Panc1 (cell line): ENCODE data around the gene EBP. TPM values are rescaled to one million over a fixed set of nuclear protein-coding genes. Genes with fewer than 3 reads are reported as not detected.
A peak's percentile ranks its signal among the peaks of the same experiment; 100 is the strongest.

Experiments
- ATAC-seq: fragments of 200-7000 bp; cut with Tn5 transposase; 2 replicates; pipeline ENCODE4 v1.9.1; 2020; ENCODE audit warnings: mild to moderate bottlenecking, moderate library complexity
- BruUV-seq: library from RNA; stranded (reverse); fragments of 400-500 nt; replicated peaks from 2 replicates; lab custom pipeline; 2021; lab: Mats Ljungman, UMichigan
- CTCF ChIA-PET: fragments of 300-600 bp; sonication (Branson Sonifier 250); formaldehyde crosslinking; loops from one replicate; lab custom pipeline; 2022; ENCODE audit warnings: antibody characterized with exemption; lab: Charles Lee
- POLR2A ChIA-PET: fragments of 300-600 bp; sonication (Branson Sonifier 250); formaldehyde crosslinking; loops from one replicate; lab custom pipeline; 2022; ENCODE audit warnings: antibody characterized with exemption; lab: Charles Lee
- DNase-seq: peaks from one replicate; pipeline ENCODE4 v3.0.0-alpha.2; 2010; ENCODE audit warnings: low read depth, low spot score
- H3K27ac ChIP-seq: 2 replicates; pipeline ENCODE4 v1.5.1; 2011; ENCODE audit warnings: mild to moderate bottlenecking, low read length, inconsistent platforms
- H3K27me3 ChIP-seq: fragments of 200-500 bp; sonication (Bioruptor generic); 2 replicates; pipeline ENCODE4 v1.6.0; 2014; ENCODE audit warnings: low read length, inconsistent platforms; ENCODE audit not compliant: control insufficient read depth, insufficient read depth
- H3K36me3 ChIP-seq: fragments of 200-500 bp; sonication (Bioruptor generic); 2 replicates; pipeline ENCODE4 v1.5.1; 2014; ENCODE audit warnings: inconsistent platforms, mild to moderate bottlenecking, low read length, moderate library complexity; ENCODE audit not compliant: control insufficient read depth, insufficient read depth
- H3K4me1 ChIP-seq: 2 replicates; pipeline ENCODE4 v1.5.1; 2011; ENCODE audit warnings: inconsistent platforms, mild to moderate bottlenecking, low read length, moderate library complexity; ENCODE audit not compliant: control insufficient read depth, insufficient read depth
- H3K4me3 ChIP-seq, 2 experiments: 2 replicates each; pipeline ENCODE4 v1.5.1; 2011 to 2012; ENCODE audit warnings: low read depth in 2 of 2, low read length in 2 of 2, mild to moderate bottlenecking in 2 of 2, inconsistent platforms in 1 of 2, moderate library complexity in 1 of 2
- H3K9me3 ChIP-seq: fragments of 200-500 bp; sonication (Bioruptor generic); 2 replicates; pipeline ENCODE4 v1.5.1; 2014; ENCODE audit warnings: low read depth, mild to moderate bottlenecking, inconsistent platforms, low read length, moderate library complexity; ENCODE audit not compliant: control insufficient read depth, insufficient read depth
- POLR2AphosphoS5 ChIP-seq: IDR thresholded peaks from 2 replicates; pipeline ENCODE4 v1.6.1; 2012; ENCODE audit warnings: mild to moderate bottlenecking, low read depth, low read length, moderate library complexity
- SIN3A ChIP-seq: IDR thresholded peaks from 2 replicates; pipeline ENCODE4 v1.6.1; 2012; ENCODE audit warnings: low read depth, mild to moderate bottlenecking, low read length, moderate library complexity, borderline replicate concordance; ENCODE audit not compliant: insufficient read depth
- TCF7L2 ChIP-seq: IDR thresholded peaks from 2 replicates; pipeline ENCODE4 v1.6.1; 2011; ENCODE audit warnings: mild to moderate bottlenecking, low read depth, low read length, inconsistent platforms
- in situ Hi-C: cut with HindIII; loops from 2 replicates; pipeline ENCODE4 v1.10.0; 2016; ENCODE audit warnings: low sequenced_read_pairs, low pct_unique_long_range_greater_than_20kb
- intact Hi-C: fragments of 100-400 bp; cut with micrococcal nuclease; formaldehyde crosslinking; loops from one replicate; pipeline ENCODE4 v1.10.0; 2022; ENCODE audit not compliant: unreplicated experiment
- total RNA-seq: library from RNA; stranded (reverse); gene quantifications from one replicate; pipeline ENCODE4 v1.2.1, GENCODE V29; 2021; ENCODE audit not compliant: unreplicated experiment
- TF ChIP-seq, protein P1 (sequence below): fragments of 450-650 bp; IDR thresholded peaks from 2 replicates; pipeline ENCODE4 v1.5.1; 2017; ENCODE audit warnings: mild to moderate bottlenecking
- TF ChIP-seq, protein P2 (sequence below), 2 experiments: IDR thresholded peaks; 2 replicates each; pipeline ENCODE4 v1.6.1; 2011 to 2012; ENCODE audit warnings: low read depth in 2 of 2, control low read depth in 1 of 2, low read length in 1 of 2, mild to moderate bottlenecking in 1 of 2, moderate library complexity in 1 of 2; ENCODE audit not compliant: insufficient read depth in 1 of 2

The EBP gene
- total RNA-seq, 1 experiment from 2014 or later = 157 TPM

DNA sequence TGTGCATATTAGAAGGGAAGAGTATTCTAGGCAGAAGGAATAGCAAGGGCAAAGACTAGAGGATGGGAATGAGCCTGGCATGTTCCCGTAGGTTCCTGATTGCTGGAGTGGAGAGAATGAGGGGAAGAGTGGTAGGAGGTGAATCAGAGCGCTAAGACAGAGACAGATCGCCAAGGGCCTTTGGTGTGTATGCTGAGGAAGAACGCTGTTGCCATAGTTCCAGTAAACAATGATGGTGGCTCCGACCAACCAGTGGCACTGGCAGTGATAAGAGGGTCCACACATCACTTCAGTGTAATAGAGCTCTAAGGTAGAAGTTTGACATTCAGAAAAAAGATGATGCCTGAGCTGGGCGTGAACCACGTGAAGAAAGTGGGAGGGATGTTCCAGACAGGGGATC is 18.9 kb downstream of the EBP start:
- intact Hi-C loops = no loop called here
- BruUV-seq = TSS peak; percentile 87
- Histone ChIP-seq H3K9me3 (no peaks in the 10 kb centered on the region), H3K27me3 (no peaks in the 10 kb centered on the region), H3K4me3 (peak overlapping the region; percentile 70 to 75), H3K36me3 (no peaks in the 10 kb centered on the region; the same call in none of the 2 replicates), H3K27ac (peak overlapping the region; percentile 86), H3K4me1 (peaks cover 4% of the 10 kb centered on the region; the same call in 1 of the 2 replicates)
- ChIA-PET POLR2A (interaction anchor here (0.5 kb wide), 1 partner anchor 88 kb away, joined by 7 read pairs; no protein-coding TSS in a partner anchor), CTCF (no interaction called here)
- ATAC-seq = no peak
- no peak for DNase-seq
- no peak for TF ChIP-seq SIN3A
- TF ChIP-seq, protein P1, sequence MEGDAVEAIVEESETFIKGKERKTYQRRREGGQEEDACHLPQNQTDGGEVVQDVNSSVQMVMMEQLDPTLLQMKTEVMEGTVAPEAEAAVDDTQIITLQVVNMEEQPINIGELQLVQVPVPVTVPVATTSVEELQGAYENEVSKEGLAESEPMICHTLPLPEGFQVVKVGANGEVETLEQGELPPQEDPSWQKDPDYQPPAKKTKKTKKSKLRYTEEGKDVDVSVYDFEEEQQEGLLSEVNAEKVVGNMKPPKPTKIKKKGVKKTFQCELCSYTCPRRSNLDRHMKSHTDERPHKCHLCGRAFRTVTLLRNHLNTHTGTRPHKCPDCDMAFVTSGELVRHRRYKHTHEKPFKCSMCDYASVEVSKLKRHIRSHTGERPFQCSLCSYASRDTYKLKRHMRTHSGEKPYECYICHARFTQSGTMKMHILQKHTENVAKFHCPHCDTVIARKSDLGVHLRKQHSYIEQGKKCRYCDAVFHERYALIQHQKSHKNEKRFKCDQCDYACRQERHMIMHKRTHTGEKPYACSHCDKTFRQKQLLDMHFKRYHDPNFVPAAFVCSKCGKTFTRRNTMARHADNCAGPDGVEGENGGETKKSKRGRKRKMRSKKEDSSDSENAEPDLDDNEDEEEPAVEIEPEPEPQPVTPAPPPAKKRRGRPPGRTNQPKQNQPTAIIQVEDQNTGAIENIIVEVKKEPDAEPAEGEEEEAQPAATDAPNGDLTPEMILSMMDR = no peak
- TF ChIP-seq, protein P2, sequence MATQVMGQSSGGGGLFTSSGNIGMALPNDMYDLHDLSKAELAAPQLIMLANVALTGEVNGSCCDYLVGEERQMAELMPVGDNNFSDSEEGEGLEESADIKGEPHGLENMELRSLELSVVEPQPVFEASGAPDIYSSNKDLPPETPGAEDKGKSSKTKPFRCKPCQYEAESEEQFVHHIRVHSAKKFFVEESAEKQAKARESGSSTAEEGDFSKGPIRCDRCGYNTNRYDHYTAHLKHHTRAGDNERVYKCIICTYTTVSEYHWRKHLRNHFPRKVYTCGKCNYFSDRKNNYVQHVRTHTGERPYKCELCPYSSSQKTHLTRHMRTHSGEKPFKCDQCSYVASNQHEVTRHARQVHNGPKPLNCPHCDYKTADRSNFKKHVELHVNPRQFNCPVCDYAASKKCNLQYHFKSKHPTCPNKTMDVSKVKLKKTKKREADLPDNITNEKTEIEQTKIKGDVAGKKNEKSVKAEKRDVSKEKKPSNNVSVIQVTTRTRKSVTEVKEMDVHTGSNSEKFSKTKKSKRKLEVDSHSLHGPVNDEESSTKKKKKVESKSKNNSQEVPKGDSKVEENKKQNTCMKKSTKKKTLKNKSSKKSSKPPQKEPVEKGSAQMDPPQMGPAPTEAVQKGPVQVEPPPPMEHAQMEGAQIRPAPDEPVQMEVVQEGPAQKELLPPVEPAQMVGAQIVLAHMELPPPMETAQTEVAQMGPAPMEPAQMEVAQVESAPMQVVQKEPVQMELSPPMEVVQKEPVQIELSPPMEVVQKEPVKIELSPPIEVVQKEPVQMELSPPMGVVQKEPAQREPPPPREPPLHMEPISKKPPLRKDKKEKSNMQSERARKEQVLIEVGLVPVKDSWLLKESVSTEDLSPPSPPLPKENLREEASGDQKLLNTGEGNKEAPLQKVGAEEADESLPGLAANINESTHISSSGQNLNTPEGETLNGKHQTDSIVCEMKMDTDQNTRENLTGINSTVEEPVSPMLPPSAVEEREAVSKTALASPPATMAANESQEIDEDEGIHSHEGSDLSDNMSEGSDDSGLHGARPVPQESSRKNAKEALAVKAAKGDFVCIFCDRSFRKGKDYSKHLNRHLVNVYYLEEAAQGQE (IDR thresholded peaks at IDR 0.05; ENCODE audit: insufficient read depth in 1 of 2, low read depth in 2 of 2, low read length in 1 of 2) = no peak
- no peak for TF ChIP-seq TCF7L2
- no peak for TF ChIP-seq POLR2AphosphoS5
- in situ Hi-C loops = no loop called here

DNA sequence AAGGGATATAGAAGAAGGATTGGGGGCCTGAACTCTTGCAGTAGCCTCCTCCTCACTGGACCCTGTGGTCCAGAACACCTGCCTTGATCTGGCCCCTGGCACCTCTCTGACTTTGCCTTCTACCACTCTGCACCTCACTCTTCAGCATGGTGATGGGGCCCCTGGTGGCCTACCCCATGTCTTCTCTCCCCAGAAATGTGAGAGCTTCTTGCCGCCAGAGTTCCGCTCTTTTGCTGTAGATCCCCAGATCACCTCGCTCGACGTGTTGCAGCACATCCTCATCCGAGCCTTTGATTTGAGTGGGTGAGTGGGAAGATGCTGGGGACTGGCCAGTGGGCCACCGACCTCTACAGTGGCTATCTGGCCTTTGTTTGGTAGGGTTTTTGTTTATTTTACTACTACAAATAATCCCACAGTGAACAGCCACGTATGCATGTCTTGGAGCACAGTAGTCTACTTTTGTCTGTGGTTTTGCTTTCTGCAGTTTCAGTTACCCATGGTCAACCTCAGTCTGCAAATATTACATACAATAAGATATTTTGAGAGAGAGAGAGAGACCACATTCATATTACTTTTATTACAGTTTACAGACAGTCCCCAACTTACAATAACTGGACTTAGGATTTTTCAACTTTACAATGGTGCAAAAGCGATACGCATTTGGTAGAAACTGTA is 19.7 kb downstream of the EBP start:
- Histone ChIP-seq H3K27ac (no peak overlapping the region), H3K27me3 (no peaks in the 10 kb centered on the region), H3K4me3 (no peak overlapping the region), H3K9me3 (no peaks in the 10 kb centered on the region), H3K4me1 (peaks cover 4% of the 10 kb centered on the region; the same call in 1 of the 2 replicates), H3K36me3 (no peaks in the 10 kb centered on the region; the same call in none of the 2 replicates)
- intact Hi-C loops (no loop called here), in situ Hi-C loops (no loop called here)
- TF ChIP-seq, protein P2 (IDR thresholded peaks at IDR 0.05; ENCODE audit: insufficient read depth in 1 of 2, low read depth in 2 of 2, low read length in 1 of 2) = no peak
- no peak for TF ChIP-seq TCF7L2
- TF ChIP-seq POLR2AphosphoS5 = no peak
- TF ChIP-seq, protein P1 = no peak
- no peak for TF ChIP-seq SIN3A
- ChIA-PET POLR2A (no interaction called here), CTCF (no interaction called here)
- ATAC-seq (no peak), DNase-seq (no peak)
- no TSS peak for BruUV-seq
